GM18502 (cell line): ENCODE data around the gene RHOU.
A peak's percentile ranks its signal among the peaks of the same experiment; 100 is the strongest.
"Not testable (repeated sequence)": the region's sequence is repeated elsewhere in the genome, so short reads cannot be mapped to it uniquely, and the experiment has no call there.

ENCODE experiments used
- ATAC-seq: cut with Tn5 transposase; IDR thresholded peaks from one replicate; pipeline ENCODE4 v1.9.1; 2021; ENCODE audit warnings: mild to moderate bottlenecking; ENCODE audit not compliant: unreplicated experiment, poor library complexity

The RHOU gene

DNA sequence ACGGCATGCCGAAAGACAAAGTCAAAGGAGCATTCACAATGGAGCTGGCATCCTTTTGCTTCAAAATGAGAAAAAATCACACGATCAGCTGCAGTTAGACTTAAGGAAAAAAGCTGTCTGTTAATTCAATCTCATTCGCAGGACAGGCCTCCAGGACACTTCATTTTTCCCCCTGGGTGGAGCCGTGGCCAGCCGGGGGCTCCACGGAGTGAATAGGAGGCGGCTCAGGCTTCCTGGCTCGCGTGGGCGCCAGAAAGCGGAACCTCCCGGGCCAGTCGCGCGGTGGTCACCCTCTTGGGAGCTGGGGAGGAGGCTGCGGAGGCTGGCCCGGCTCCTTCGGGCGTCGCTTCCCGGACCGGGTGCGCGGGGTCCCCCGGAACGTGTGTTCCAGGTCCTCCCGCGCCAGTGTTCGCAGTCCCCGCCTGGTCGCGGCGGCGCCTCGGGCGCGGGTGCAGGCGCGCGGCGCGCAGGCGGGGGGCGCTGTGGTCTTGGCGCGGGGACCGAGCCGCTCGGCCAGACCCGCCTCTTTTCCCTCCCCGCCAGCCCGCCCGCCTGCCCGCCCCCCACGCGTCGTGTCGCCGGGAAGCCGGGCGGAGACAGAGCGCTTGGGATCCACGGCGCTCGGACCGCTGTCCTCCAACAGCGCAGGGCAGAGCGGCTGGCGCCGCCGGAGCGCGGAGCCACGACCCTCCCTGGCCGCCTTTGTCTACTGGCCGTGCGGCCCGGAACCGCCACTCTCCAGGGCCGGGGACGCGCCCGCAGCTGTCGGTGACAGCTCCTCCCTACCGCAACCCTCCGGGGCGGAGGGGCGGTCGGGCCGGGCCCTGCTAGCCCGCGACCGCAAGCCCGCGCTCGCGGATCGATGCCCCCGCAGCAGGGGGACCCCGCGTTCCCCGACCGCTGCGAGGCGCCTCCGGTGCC, at the start of gene RHOU:
TSS of gene RHOU (plus strand) at position 599 of the 921 bp plus-strand sequence. CDS start at position 863, 264 bp downstream.
- peak; percentile 68 for ATAC-seq

DNA sequence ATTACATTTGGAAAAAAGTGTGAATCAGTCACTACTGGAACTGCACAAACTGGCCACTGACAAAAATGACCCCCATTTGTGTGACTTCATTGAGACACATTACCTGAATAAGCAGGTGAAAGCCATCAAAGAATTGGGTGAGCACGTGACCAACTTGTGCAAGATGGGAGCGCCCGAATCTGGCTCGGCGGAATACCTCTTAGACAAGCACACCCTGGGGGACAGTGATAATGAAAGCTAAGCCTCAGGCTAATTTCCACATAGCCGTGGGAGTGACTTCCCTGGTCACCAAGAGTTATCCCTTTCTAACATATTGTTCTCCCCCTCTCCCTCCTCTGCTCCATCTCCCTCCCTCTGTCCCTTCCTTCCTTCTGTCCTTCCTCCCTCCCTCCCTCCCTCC, 47.7 kb upstream of the RHOU start:
- no peak for ATAC-seq

DNA sequence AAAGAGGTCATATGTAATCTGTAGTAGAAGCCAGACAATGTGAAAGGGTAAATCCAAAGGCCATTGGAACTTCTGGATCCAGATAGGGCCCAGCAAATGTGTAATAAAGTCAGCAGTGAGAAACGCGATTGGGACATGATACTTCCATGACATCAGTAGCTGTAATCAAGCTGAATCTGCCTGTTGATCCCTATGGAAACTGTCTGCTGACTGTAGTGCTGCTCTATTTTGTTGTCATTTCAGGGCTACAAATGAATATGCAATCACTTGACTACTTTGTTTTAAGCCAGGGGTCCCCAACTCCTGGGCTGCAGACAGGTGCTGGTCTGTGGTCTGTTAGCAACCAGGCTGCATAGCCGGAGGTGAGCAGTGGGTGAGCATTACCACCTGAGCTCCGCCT, 46.0 kb upstream of the RHOU start:
- ATAC-seq: no peak

DNA sequence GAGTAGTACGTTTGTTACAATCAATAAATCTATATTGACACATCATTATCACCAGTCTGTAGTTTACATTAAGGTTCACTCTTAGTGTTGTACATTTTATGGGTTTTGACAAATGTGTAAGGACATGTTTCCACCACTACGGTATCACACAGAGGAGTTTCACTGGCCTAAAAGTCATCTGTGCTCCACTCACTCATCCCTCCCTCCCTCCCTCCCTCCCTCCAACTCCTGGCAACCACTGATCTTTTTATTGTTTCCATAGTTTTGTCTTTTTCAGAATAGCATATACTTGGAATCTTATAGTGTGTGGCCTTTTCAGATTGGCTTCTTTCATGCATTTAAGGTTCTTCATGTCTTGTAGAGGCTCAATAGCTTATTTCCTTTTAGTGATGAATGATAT, 44.1 kb upstream of the RHOU start:
- no peak for ATAC-seq

- no peak for ATAC-seq
Observed at GRCh38 chr1:228691926-228692325, 43.4 kb upstream of the RHOU start.

- ATAC-seq: not testable (repeated sequence)
Observed at GRCh38 chr1:228694447-228694846, 40.8 kb upstream of the RHOU start.

DNA sequence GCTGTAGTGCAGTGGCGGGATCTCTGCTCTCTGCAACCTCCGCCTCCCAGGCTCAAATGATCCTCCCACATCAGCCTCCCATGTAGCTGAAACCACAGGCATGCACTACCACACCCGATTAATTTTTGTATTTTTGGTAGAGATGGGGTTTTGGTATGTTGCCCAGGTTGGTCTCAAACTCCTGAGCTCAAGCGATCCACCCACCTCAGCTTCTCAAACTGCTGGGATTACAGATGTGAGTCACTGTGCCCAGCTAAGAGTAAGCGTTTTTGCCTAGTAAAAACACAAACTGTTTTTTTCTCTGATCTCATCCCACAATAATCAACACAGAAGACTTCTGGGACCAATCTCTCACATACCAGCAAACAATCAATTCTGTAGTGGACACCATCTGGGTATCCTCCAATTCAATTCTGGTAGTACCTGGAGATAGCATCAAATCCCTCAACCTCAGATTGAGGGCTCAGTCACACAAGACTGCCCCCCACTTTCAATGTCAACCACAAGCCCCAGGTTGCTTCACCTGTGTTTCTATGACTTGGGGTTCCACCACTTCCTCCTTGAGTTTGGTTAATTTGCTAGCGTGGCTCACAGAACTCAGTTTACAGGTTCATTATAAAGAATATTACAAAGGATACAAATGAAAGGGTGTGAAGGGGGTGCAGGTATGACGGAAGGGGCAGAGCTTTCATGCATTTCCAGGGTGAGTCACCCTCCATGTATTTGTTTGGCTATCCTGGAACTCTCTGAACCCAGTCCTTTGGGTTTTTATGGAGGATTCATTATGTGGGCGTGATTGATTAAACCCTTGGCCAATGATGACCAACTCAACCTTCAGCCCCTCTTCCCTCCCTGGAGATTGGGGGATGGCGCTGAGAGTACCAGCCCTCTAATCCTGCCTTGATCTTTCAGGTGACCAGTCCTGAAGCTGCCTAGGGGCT, 40.0 kb upstream of the RHOU start:
- ATAC-seq: no peak

DNA sequence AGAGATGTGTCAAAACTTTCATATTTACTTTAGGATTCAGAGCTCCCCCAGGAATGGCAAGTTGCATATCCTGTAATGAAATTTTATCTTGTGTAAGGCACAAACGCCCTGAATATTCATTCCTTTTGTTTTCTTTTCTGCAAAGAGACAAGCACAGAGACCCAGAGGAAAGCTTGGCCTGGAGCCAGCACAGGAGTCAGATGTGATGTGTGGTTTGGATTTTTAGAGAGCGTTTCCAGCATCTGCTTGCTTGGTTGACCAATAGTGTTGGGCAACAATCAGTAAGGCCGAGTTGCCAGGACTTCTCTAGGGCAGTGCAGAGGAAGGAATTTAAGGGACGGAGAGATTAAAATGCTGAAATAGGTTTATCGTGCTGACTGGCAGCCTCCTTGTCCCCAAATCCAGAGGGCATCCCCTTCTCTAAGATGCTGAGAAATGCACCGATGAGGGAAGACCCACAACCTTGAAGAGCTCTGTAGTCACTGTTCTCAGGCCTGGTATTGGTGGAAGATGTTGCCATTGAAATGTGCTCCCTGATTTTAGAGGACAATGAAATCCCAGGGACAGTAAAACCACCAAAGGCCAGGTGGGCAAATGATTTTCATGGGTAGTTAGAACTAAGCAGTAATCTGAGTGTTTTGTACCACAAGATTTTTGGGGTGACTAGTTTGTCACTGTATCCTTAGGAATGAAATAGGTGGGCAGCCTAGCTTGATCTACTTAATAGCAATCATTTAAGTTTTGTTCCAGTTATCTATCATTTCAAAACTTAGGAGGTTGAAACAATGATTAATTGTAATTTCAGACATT, 37.9 kb upstream of the RHOU start:
- no peak for ATAC-seq

DNA sequence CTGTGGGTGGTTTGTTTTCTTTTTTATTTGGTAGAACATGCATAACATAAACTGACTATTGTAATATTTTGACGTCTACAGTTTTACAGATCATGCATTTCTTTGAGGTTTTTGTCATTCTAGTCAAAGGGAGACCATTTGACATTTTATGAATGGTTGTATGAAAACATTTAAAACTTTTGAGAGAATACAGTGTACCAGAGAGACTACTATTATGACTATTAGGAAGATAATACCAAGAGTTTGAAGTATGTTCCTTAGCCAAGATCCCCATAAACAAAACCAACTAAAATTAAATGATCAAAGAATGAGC, 37.3 kb upstream of the RHOU start:
- no peak for ATAC-seq

DNA sequence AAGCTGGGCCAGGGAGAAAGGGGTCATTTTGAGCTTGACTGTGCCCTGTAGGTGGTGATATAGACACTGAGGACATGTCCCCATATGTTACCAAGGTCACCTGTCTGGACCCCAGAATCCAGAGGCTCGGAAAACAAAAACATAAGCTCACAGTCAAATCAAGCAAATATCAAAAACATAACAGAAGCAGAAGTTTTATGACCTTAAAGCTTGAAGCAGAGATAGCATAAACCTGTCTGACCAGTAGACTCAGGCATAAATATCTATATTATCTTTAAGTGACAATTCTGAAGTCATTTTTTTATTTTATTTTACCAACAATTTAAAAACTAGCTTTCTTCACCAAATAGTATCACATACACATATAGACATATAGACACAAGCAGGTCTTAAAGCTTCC, 32.8 kb upstream of the RHOU start:
- ATAC-seq: no peak

DNA sequence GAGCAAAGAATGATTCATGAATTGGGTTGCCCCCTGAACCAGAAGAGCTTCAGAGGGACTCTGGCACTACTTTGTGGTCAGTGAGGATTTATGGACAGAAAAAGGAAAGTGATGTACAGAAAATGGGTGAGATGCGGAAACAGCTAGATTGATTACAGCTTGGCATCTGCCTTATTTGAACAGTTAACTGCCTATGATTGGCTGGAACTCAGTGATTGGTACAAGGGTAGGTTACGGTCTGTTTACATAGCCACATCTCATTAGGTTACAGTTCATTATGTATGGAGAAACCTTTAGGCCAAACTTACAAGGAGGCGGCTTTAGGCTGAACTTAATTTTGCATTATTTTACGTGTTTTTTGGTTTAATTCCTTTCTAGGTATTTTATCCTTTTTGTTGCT, 29.0 kb upstream of the RHOU start:
- ATAC-seq: no peak

DNA sequence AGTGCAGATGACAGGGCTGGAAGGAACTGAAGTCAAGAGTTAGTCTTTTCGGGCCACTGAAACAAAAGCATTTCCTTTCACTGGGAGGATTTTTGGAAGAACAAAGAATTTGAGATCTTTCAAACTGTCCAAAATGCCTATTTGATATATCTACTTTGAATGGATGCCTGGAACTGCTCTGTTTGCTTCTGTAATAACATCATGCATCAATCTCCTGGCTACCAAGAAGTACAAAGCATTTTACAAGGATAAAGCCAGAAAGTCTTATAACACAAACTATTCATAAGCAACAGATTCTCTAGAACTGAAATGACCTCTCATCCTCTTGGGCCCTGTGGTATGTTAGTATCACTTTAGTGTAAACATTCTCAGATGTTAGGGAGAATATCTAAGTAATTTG, 18.2 kb upstream of the RHOU start:
- no peak for ATAC-seq

GRCh38 chr1:228721407-228721806, 13.9 kb upstream of the RHOU start:
- no peak for ATAC-seq

GRCh38 chr1:228723287-228723686, 12.0 kb upstream of the RHOU start:
- no peak for ATAC-seq

GRCh38 chr1:228723921-228724320, 11.4 kb upstream of the RHOU start:
- no peak for ATAC-seq

- ATAC-seq: no peak
Observed at GRCh38 chr1:228725178-228725577, 10.1 kb upstream of the RHOU start.

- ATAC-seq: no peak
Observed at GRCh38 chr1:228727681-228728171, 7.6 kb upstream of the RHOU start.

- no peak for ATAC-seq
Observed at GRCh38 chr1:228732426-228732825, 2.9 kb upstream of the RHOU start.

- no peak for ATAC-seq
Observed at GRCh38 chr1:228733576-228733975, 1.7 kb upstream of the RHOU start.

DNA sequence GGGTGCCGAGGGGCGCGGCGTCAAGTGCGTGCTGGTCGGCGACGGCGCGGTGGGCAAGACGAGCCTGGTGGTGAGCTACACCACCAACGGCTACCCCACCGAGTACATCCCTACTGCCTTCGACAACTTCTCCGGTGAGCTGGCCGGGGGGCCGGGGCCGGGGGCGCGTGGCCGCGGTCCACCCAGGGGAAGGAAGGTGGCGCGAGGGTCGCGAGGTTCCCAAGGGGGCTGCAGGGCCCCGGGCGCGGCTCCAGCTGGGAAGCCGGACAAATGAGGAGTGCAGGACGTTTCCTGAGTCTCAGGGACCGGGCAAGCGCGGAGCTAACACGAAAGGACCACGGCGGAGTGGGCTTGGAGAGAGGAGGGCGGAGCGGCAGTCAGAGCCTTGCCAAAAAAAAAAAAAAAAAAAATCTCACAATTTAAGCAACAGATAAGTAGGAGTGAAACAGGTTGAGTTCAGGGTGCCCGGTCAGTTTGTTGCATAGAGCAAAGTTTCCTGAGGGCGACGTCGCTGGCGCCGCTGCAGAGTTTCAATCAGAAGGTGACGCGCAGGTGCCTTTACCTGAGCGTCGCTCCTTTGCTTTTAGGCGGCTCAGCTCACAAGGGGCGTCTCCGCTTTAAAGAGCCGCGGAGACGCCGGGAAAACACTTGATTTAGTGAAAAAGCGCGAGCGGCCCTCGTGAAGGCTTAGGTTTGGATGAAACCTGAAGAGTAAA, 750 bp downstream of the RHOU start:
- ATAC-seq: no peak
